GM18505 (cell line): Measurements from ENCODE around the gene ENG.

ENCODE experiments used
- ATAC-seq: cut with Tn5 transposase; IDR thresholded peaks from one replicate; pipeline ENCODE4 v1.9.1; 2021; ENCODE audit not compliant: unreplicated experiment
- POLR2A ChIP-seq: IDR thresholded peaks from 4 replicates; pipeline ENCODE4 v1.6.1; 2011; ENCODE audit warnings: borderline replicate concordance; ENCODE audit not compliant: insufficient read depth, insufficient read length; ENCODE audit errors: extremely low read depth

Gene ENG

DNA sequence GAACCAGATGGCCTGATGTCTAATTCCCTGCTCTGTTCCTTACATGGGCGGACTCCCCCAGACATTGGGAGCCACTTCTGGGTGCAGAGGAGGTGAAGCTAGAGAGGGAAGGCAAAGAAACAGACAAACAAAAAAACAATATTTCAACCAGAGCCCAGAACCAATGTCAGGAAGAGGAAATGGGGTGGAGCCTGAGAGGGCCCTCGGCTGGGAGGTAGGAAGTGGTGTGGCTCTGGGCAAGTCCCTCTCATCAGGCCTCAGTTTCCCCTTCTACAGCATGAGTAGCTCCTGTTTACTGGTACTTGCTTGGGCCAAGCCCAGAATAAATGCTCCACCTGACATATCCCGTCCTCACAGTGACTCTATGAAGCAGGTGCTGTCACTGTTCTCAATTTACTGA, 87.0 kb downstream of the ENG start:
- no peak for ATAC-seq
- TF ChIP-seq POLR2A = no peak

DNA sequence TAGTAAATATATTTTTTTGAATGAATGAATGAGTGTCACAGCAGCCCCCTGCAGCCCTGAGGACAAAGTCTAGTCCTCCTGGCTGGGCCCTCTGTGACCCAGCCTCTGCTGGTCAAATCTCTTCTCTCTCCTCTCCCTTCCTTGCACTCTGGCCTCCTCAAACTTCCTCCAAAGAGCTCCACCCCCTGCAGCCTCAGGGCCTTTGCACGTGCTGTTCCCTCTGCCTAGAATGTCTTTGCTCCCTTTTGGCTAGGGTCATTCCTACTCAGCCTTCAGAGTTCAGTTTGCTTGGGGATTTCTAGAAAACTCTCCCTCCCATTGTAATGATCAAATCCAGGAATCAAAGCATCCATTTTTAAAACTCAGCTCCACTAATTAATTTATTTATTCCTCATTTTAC, 89.0 kb downstream of the ENG start:
- TF ChIP-seq POLR2A = no peak
- ATAC-seq = no peak
